Stimulated activated CD8-positive, alpha-beta memory T cell treated with anti-CD3 and anti-CD28 coated beads, Interleukin-4, amount 100 ng/mL, for 4 hours (primary cell): ENCODE results near the gene FHL1.
"Not testable (repeated sequence)": the region's sequence is repeated elsewhere in the genome, so short reads cannot be mapped to it uniquely, and the experiment has no call there.

Source experiments
- DNase-seq, 2 donors: peaks; one replicate each; pipeline ENCODE4 v3.0.0-alpha.2; 2020; ENCODE audit warnings: low read depth in 2 of 2, low spot score in 1 of 2

Gene FHL1

GRCh38 chrX:136146614-136147314 lies 569 bp upstream of the FHL1 start:
- DNase-seq: no peak

GRCh38 chrX:136147976-136148375 lies 643 bp downstream of the FHL1 start:
- DNase-seq: no peak

- no peak for DNase-seq
These were observed 1.1 kb downstream of the FHL1 start for GRCh38 chrX:136148391-136148790.

GRCh38 chrX:136154998-136155397 lies 7.7 kb downstream of the FHL1 start:
- DNase-seq: no peak

GRCh38 chrX:136156560-136157117 lies 9.3 kb downstream of the FHL1 start:
- DNase-seq: no peak

- DNase-seq: no peak
These were observed 9.9 kb downstream of the FHL1 start for GRCh38 chrX:136157187-136157586.

GRCh38 chrX:136158685-136159084 lies 11.4 kb downstream of the FHL1 start:
- no peak for DNase-seq

- DNase-seq: no peak
These were observed 12.3 kb downstream of the FHL1 start for GRCh38 chrX:136159611-136160025.

- no peak for DNase-seq
These were observed 15.7 kb downstream of the FHL1 start for GRCh38 chrX:136162827-136163570.

GRCh38 chrX:136163689-136164088 lies 16.4 kb downstream of the FHL1 start:
- DNase-seq: no peak

- DNase-seq: no peak
These were observed 18.1 kb downstream of the FHL1 start for GRCh38 chrX:136165406-136165805.

- DNase-seq: no peak
These were observed 19.0 kb downstream of the FHL1 start for GRCh38 chrX:136166221-136166855.

- DNase-seq: not testable (repeated sequence)
These were observed 20.7 kb downstream of the FHL1 start for GRCh38 chrX:136167989-136168388.

- DNase-seq: no peak
These were observed 21.8 kb downstream of the FHL1 start for GRCh38 chrX:136168929-136169735.

- no peak for DNase-seq
These were observed 22.9 kb downstream of the FHL1 start for GRCh38 chrX:136170139-136170800.

GRCh38 chrX:136171420-136171819 lies 24.1 kb downstream of the FHL1 start:
- DNase-seq: no peak

- no peak for DNase-seq
These were observed 29.1 kb downstream of the FHL1 start for GRCh38 chrX:136176399-136176825.

GRCh38 chrX:136179133-136179532 lies 31.8 kb downstream of the FHL1 start:
- DNase-seq: no peak

GRCh38 chrX:136182414-136182813 lies 35.1 kb downstream of the FHL1 start:
- DNase-seq: no peak

- DNase-seq: no peak
These were observed 35.8 kb downstream of the FHL1 start for GRCh38 chrX:136183172-136183571.
